Neural cell (in vitro differentiated cells): Measurements from ENCODE around the gene CXXC4.

Source experiments
- POLR2AphosphoS5 ChIP-seq: IDR thresholded peaks from 2 replicates; pipeline ENCODE4 v1.6.1; 2012
- TF ChIP-seq, protein P1 (sequence below): fragments of 450-650 bp; IDR thresholded peaks from 2 replicates; pipeline ENCODE4 v1.5.1; 2014; ENCODE audit warnings: antibody characterized with exemption, mild to moderate bottlenecking, moderate library complexity; ENCODE audit not compliant: poor library complexity, severe bottlenecking

DNA sequence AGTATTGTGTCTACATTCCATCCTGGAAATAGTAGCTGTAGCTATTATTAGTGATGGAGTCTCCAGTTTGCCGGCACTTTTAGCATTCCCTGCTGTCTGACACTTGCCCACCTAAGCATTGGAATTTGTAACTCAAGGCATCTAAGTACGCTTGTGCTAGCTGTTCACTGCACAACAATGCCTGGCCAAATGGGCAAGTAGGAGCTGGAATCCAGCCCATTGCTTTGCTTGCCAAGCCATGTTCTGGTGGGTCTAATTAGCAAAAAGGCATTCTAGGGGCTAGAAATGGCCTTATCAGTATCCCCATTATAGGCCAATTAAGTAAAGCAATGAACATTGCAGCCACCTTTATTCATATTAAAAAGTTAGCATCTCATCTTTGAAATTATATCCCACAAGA is 7.8 kb upstream of the CXXC4 start:
- TF ChIP-seq, protein P1, sequence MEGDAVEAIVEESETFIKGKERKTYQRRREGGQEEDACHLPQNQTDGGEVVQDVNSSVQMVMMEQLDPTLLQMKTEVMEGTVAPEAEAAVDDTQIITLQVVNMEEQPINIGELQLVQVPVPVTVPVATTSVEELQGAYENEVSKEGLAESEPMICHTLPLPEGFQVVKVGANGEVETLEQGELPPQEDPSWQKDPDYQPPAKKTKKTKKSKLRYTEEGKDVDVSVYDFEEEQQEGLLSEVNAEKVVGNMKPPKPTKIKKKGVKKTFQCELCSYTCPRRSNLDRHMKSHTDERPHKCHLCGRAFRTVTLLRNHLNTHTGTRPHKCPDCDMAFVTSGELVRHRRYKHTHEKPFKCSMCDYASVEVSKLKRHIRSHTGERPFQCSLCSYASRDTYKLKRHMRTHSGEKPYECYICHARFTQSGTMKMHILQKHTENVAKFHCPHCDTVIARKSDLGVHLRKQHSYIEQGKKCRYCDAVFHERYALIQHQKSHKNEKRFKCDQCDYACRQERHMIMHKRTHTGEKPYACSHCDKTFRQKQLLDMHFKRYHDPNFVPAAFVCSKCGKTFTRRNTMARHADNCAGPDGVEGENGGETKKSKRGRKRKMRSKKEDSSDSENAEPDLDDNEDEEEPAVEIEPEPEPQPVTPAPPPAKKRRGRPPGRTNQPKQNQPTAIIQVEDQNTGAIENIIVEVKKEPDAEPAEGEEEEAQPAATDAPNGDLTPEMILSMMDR, result no peak
- no peak for TF ChIP-seq POLR2AphosphoS5
